ENCODE data around the gene BORCS5. TPM values are rescaled to one million over a fixed set of nuclear protein-coding genes. Genes with fewer than 3 reads are reported as not detected.
A peak's percentile ranks its signal among the peaks of the same experiment; 100 is the strongest.

BORCS5 gene
- total and polyA plus RNA-seq, 7 donors, result 4.3 to 13.3 (median 11.0) TPM

GRCh38 chr12:12323591-12323990 lies 33.3 kb upstream of the BORCS5 start:
- intact Hi-C loops (cut with DNase I), result no loop called here
- Histone ChIP-seq H3K9me3 (no peaks in the 10 kb centered on the region), H3K27ac (no peak overlapping the region), H3K4me1 (no peaks in the 10 kb centered on the region), H3K27me3 (ENCODE audit: insufficient read depth in 3 of 3, low read length in 2 of 3) (no peaks in the 10 kb centered on the region), H3K4me3 (no peak overlapping the region), H3K36me3 (ENCODE audit: insufficient read depth in 1 of 2, low read depth in 1 of 2) (no peaks in the 10 kb centered on the region)
- DNase-seq (no peak), ATAC-seq (no peak)
- TF ChIP-seq CTCF (IDR thresholded peaks at IDR 0.05), result no peak
- WGBS, 3 donors, result 33 to 57% (median 40%) methylated on average over 9 of the region's 9 CpGs

- 87 to 96% (median 92%) methylated on average over 3 of the region's 3 CpGs for WGBS, 3 donors
- no peak for TF ChIP-seq CTCF (IDR thresholded peaks at IDR 0.05)
- no peak for DNase-seq
- Histone ChIP-seq H3K9me3 (no peaks in the 10 kb centered on the region), H3K4me3 (no peak overlapping the region), H3K36me3 (ENCODE audit: insufficient read depth in 1 of 2, low read depth in 1 of 2) (no peaks in the 10 kb centered on the region), H3K27ac (no peak overlapping the region), H3K27me3 (ENCODE audit: insufficient read depth in 3 of 3, low read length in 2 of 3) (no peaks in the 10 kb centered on the region), H3K4me1 (no peaks in the 10 kb centered on the region)
- intact Hi-C loops (cut with DNase I), result loop anchor here in 1 of 2 donors (2.0 kb wide), 1 partner anchor 243 kb away; no protein-coding TSS in a partner anchor
- no peak for ATAC-seq
Measured at GRCh38 chr12:12326262-12326661, 30.6 kb upstream of the BORCS5 start.

- Histone ChIP-seq H3K9me3 (no peaks in the 10 kb centered on the region), H3K36me3 (ENCODE audit: insufficient read depth in 1 of 2, low read depth in 1 of 2) (no peaks in the 10 kb centered on the region), H3K4me3 (no peak overlapping the region), H3K27me3 (ENCODE audit: insufficient read depth in 3 of 3, low read length in 2 of 3) (no peaks in the 10 kb centered on the region), H3K4me1 (no peaks in the 10 kb centered on the region), H3K27ac (no peak overlapping the region)
- peak; percentile 73 for TF ChIP-seq CTCF (IDR thresholded peaks at IDR 0.05)
- intact Hi-C loops (cut with DNase I), result loop anchor here in 1 of 2 donors (2.0 kb wide), 1 partner anchor 245 kb away; no protein-coding TSS in a partner anchor
- 0 to 9% (median 4%) methylated on average over 1 of the region's 1 CpG for WGBS, 3 donors
- DNase-seq, result no peak
- ATAC-seq, result peak in 1 of 4 donors; percentile 63
Measured at GRCh38 chr12:12327802-12328201, 29.1 kb upstream of the BORCS5 start.

- 81 to 97% (median 97%) methylated on average over 7 of the region's 7 CpGs for WGBS, 3 donors
- no peak overlapping the region for H3K4me3 ChIP-seq
- H3K27ac ChIP-seq, result no peak overlapping the region
- DNase-seq (no peak), ATAC-seq (no peak)
- no peaks in the 10 kb centered on the region for H3K9me3 ChIP-seq
- no peaks in the 10 kb centered on the region for H3K27me3 ChIP-seq (ENCODE audit: insufficient read depth in 3 of 3, low read length in 2 of 3)
- H3K36me3 ChIP-seq (ENCODE audit: insufficient read depth in 1 of 2, low read depth in 1 of 2), result no peaks in the 10 kb centered on the region
- TF ChIP-seq CTCF (IDR thresholded peaks at IDR 0.05), result no peak
- intact Hi-C loops (cut with DNase I), result loop anchor here (5.0 to 10.0 kb wide), 2 partner anchors 249 to 747 kb away; no protein-coding TSS in a partner anchor
- no peaks in the 10 kb centered on the region for H3K4me1 ChIP-seq
Measured at GRCh38 chr12:12331244-12331771, 25.6 kb upstream of the BORCS5 start.

GRCh38 chr12:12331896-12332295 lies 25.0 kb upstream of the BORCS5 start:
- no peaks in the 10 kb centered on the region for H3K4me1 ChIP-seq
- TF ChIP-seq CTCF (IDR thresholded peaks at IDR 0.05), result no peak
- H3K4me3 ChIP-seq, result no peak overlapping the region
- ATAC-seq (no peak), DNase-seq (no peak)
- intact Hi-C loops (cut with DNase I), result loop anchor here (5.0 to 10.0 kb wide), 2 partner anchors 250 to 747 kb away; no protein-coding TSS in a partner anchor
- WGBS, 3 donors, result 86 to 94% (median 86%) methylated on average over 1 of the region's 1 CpG
- no peaks in the 10 kb centered on the region for H3K9me3 ChIP-seq
- H3K27ac ChIP-seq, result no peak overlapping the region
- no peaks in the 10 kb centered on the region for H3K27me3 ChIP-seq (ENCODE audit: insufficient read depth in 3 of 3, low read length in 2 of 3)
- no peaks in the 10 kb centered on the region for H3K36me3 ChIP-seq (ENCODE audit: insufficient read depth in 1 of 2, low read depth in 1 of 2)

All from psoas muscle (tissue), 8 donors.